Subcutaneous abdominal adipose tissue (tissue), 5 donors: ENCODE measurements around the gene AKAP6.

Experiments used
- H3K27ac ChIP-seq: one replicate; pipeline ENCODE4 v1.7.0; 2013; ENCODE audit warnings: low read depth, mild to moderate bottlenecking, inconsistent platforms, low read length, moderate library complexity
- H3K27me3 ChIP-seq, 5 donors: one replicate each; pipeline ENCODE4 v1.7.0; 2013; ENCODE audit warnings: low read length in 5 of 5, inconsistent platforms in 1 of 5; ENCODE audit not compliant: control insufficient read depth in 5 of 5, insufficient read depth in 4 of 5
- H3K36me3 ChIP-seq, 5 donors: one replicate each; pipeline ENCODE4 v1.7.0; 2013; ENCODE audit warnings: low read length in 5 of 5; ENCODE audit not compliant: control insufficient read depth in 5 of 5, insufficient read depth in 5 of 5
- H3K4me1 ChIP-seq, 5 donors: one replicate each; pipeline ENCODE4 v1.7.0; 2013; ENCODE audit warnings: low read length in 5 of 5, mild to moderate bottlenecking in 3 of 5, moderate library complexity in 1 of 5; ENCODE audit not compliant: control insufficient read depth in 5 of 5, insufficient read depth in 5 of 5
- H3K4me3 ChIP-seq, 5 donors: one replicate each; pipeline ENCODE4 v1.7.0; 2013; ENCODE audit warnings: low read length in 5 of 5, low read depth in 1 of 5
- H3K9ac ChIP-seq, 5 donors: one replicate each; pipeline ENCODE4 v1.7.0; 2013; ENCODE audit warnings: low read length in 5 of 5, mild to moderate bottlenecking in 4 of 5, moderate library complexity in 3 of 5
- H3K9me3 ChIP-seq, 5 donors: one replicate each; pipeline ENCODE4 v1.7.0; 2013; ENCODE audit warnings: low read length in 5 of 5; ENCODE audit not compliant: control insufficient read depth in 5 of 5
- donor health status: healthy.
- donor health status: healthy.
- donor health status: healthy.
- donor health status: healthy.
- donor health status: healthy.

AKAP6 gene

DNA sequence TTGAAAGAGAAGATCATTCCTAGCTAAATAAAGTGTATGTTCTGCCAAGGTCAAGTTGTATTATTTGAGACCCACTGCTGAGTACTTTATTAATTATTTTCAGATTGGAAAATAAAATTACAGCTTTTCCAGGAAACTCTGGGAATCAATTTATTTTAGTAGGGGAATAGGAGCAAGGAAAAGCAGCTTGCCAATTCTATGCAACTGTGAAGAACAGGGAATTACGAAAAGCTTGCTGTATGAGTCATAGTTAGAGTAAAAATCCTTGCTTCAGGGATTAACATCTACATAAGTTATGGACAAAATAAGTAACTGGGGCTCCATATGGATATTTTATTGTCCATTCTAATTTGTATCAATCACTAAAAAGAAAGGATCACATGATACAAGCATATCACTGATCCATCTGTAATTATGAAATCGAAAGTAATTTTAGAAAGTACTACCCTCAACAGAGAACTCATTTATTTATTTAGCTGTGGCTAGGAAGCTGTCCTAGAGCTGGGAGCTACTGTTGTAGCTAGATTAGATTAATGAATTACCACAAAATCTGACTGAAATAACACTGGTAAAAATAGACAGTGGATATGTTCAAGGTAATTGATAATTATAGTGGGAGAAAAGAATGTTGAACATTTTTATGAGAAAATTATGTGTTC is 306.1 kb downstream of the AKAP6 start:
- Histone ChIP-seq H3K4me1 (peaks cover 0 to 2% (median 0%) of the 10 kb centered on the region in 5 donors), H3K4me3 (peak overlapping the region in 4 of 5 donors; percentile 46 to 66 (median 50)), H3K27ac (peak overlapping the region; percentile 38), H3K9ac (peak overlapping the region in 3 of 5 donors; percentile 35 to 42 (median 35)), H3K27me3 (no peaks in the 10 kb centered on the region), H3K9me3 (no peaks in the 10 kb centered on the region), H3K36me3 (no peaks in the 10 kb centered on the region)

DNA sequence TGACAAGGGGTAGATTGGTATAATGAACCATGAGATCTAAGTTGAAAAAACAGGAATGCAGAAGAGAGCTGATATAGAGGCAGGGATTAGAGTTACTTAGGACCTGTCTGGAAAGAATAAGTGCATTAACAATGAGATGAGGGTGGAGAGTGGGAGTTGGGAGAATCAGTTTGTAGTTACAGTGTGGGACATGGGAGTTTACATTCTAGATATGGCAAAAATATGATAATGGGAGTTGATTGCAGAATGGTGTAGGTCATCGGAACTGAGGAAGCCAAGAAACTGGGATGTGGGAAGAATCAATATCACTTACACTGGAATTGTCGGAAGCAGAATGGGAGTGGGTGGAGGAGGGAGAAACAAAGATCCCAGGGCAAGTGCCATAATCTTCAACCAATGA is 308.5 kb downstream of the AKAP6 start:
- no peak overlapping the region for H3K9ac ChIP-seq
- H3K9me3 ChIP-seq, result no peaks in the 10 kb centered on the region
- peaks cover 0 to 2% (median 0%) of the 10 kb centered on the region in 5 donors for H3K4me1 ChIP-seq
- no peak overlapping the region for H3K27ac ChIP-seq
- no peak overlapping the region for H3K4me3 ChIP-seq
- H3K27me3 ChIP-seq, result no peaks in the 10 kb centered on the region
- no peaks in the 10 kb centered on the region for H3K36me3 ChIP-seq

DNA sequence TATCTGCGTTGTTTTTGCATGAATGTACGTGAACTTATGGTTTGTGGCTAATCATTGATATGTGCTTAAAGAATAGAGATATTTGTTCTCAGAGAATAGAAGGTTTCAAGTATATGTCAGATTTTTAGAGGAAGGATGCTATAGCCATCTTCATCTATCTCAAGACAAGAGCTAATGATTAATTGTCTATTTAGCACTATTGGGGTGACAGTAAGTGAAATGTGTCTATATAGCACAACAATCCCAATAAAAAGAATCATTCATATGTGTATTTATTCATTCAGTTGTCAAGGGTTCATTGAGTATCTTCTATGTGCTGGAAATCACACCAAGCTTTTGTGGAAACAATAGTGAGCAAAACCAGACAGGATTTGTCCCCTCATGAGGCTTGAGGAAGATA is 310.1 kb downstream of the AKAP6 start:
- Histone ChIP-seq H3K4me1 (peaks cover 0 to 2% (median 0%) of the 10 kb centered on the region in 5 donors), H3K9me3 (no peaks in the 10 kb centered on the region), H3K36me3 (no peaks in the 10 kb centered on the region), H3K27ac (no peak overlapping the region), H3K27me3 (no peaks in the 10 kb centered on the region), H3K4me3 (no peak overlapping the region), H3K9ac (no peak overlapping the region)

GRCh38 chr14:32645551-32645950 is 316.5 kb downstream of the AKAP6 start:
- Histone ChIP-seq H3K9me3 (no peaks in the 10 kb centered on the region), H3K9ac (no peak overlapping the region), H3K27ac (no peak overlapping the region), H3K27me3 (no peaks in the 10 kb centered on the region), H3K36me3 (no peaks in the 10 kb centered on the region), H3K4me1 (no peaks in the 10 kb centered on the region), H3K4me3 (no peak overlapping the region)

GRCh38 chr14:32648434-32648833 is 319.3 kb downstream of the AKAP6 start:
- Histone ChIP-seq H3K36me3 (no peaks in the 10 kb centered on the region), H3K27ac (no peak overlapping the region), H3K9ac (no peak overlapping the region), H3K27me3 (no peaks in the 10 kb centered on the region), H3K4me1 (no peaks in the 10 kb centered on the region), H3K9me3 (no peaks in the 10 kb centered on the region), H3K4me3 (no peak overlapping the region)

GRCh38 chr14:32650030-32650429 is 320.9 kb downstream of the AKAP6 start:
- Histone ChIP-seq H3K9ac (no peak overlapping the region), H3K4me3 (no peak overlapping the region), H3K4me1 (peaks cover 0 to 4% (median 0%) of the 10 kb centered on the region in 5 donors), H3K27me3 (no peaks in the 10 kb centered on the region), H3K36me3 (no peaks in the 10 kb centered on the region), H3K9me3 (no peaks in the 10 kb centered on the region), H3K27ac (no peak overlapping the region)

- no peak overlapping the region for H3K4me3 ChIP-seq
- no peak overlapping the region for H3K9ac ChIP-seq
- H3K27me3 ChIP-seq, result no peaks in the 10 kb centered on the region
- no peaks in the 10 kb centered on the region for H3K9me3 ChIP-seq
- H3K4me1 ChIP-seq, result peaks cover 0 to 4% (median 0%) of the 10 kb centered on the region in 5 donors
- no peak overlapping the region for H3K27ac ChIP-seq
- no peaks in the 10 kb centered on the region for H3K36me3 ChIP-seq
Observed at GRCh38 chr14:32650665-32651064, 321.6 kb downstream of the AKAP6 start.

DNA sequence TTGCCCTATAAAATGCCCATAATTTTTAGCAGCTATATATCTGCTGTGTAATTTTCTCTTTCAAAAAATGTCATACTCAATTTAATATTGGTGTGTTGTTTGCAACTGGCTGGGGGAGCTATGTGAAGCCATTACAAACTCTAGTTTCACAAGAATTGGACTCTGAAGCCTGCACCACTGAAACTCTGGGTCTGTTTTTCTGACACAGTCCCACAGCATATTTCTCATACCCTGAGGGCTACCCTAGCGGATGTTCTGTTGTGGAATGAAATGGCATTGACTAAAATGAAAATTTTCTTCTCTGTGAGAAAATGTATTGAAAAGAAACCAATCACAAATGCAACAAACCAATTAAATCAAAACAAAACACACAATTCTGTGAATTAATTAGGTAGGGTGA is 325.0 kb downstream of the AKAP6 start:
- Histone ChIP-seq H3K4me1 (peaks cover 0 to 10% (median 4%) of the 10 kb centered on the region in 5 donors), H3K27ac (no peak overlapping the region), H3K36me3 (no peaks in the 10 kb centered on the region), H3K4me3 (no peak overlapping the region), H3K27me3 (no peaks in the 10 kb centered on the region), H3K9me3 (no peaks in the 10 kb centered on the region), H3K9ac (no peak overlapping the region)

DNA sequence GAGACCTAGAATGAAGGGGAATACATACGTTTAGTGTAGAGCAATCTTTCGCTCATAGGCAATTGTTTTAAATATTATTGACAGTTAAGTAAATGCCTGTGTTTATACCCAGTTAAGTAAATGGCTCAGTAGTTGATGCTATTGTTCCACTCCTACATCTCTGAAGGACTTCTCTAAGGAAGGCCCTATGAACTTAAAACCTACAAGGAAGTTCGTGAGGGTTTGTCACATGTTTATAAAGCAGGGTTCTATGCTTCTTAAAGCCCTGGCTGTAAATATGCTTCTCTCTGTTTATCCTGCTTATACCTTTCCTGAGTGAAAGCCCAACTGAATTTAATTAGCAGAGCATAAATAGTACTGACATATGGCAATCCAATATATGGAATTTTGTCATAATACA is 327.5 kb downstream of the AKAP6 start:
- Histone ChIP-seq H3K36me3 (no peaks in the 10 kb centered on the region), H3K9me3 (no peaks in the 10 kb centered on the region), H3K27me3 (no peaks in the 10 kb centered on the region), H3K4me3 (no peak overlapping the region), H3K9ac (no peak overlapping the region), H3K27ac (peak overlapping the region; percentile 18), H3K4me1 (peaks cover 0 to 10% (median 4%) of the 10 kb centered on the region in 5 donors)

GRCh38 chr14:32657081-32657480 is 328.0 kb downstream of the AKAP6 start:
- H3K4me1 ChIP-seq, result peaks cover 0 to 10% (median 4%) of the 10 kb centered on the region in 5 donors
- no peak overlapping the region for H3K4me3 ChIP-seq
- no peaks in the 10 kb centered on the region for H3K27me3 ChIP-seq
- H3K36me3 ChIP-seq, result no peaks in the 10 kb centered on the region
- peak overlapping the region; percentile 18 for H3K27ac ChIP-seq
- H3K9ac ChIP-seq, result no peak overlapping the region
- H3K9me3 ChIP-seq, result no peaks in the 10 kb centered on the region
